H1 (cell line): ENCODE data around the gene OR12D3. TPM values are rescaled to one million over a fixed set of nuclear protein-coding genes. Genes with fewer than 3 reads are reported as not detected.

Experiments used
- ATF2 ChIP-seq: IDR thresholded peaks from 2 replicates; pipeline ENCODE4 v1.6.1; 2012; ENCODE audit warnings: low read length, inconsistent platforms
- BCL11A ChIP-seq, 2 experiments: IDR thresholded peaks; one replicate each; pipeline ENCODE4 v1.6.1; 2011; ENCODE audit warnings: low read depth in 2 of 2, low read length in 2 of 2, mild to moderate bottlenecking in 2 of 2
- CTBP2 ChIP-seq: IDR thresholded peaks from 2 replicates; pipeline ENCODE4 v1.7.0; 2011; ENCODE audit warnings: borderline replicate concordance, mild to moderate bottlenecking, moderate library complexity, mixed read lengths, low read length; ENCODE audit not compliant: insufficient read depth, insufficient read length
- SIX5 ChIP-seq: IDR thresholded peaks from 2 replicates; pipeline ENCODE4 v1.6.1; 2011; ENCODE audit warnings: mild to moderate bottlenecking, low read depth, low read length
- polyA plus RNA-seq, 7 experiments: library from polyadenylated mRNA; depleted of rRNA in 3 of 7; stranded (reverse) in 5 of 7; unstranded in 2 of 7; fragments of >200 nt in 5 of 7; fragments of 200-250 nt in 2 of 7; gene quantifications; 1 replicate in 5 of 7; 2 replicates in 1 of 7; 4 replicates in 1 of 7; pipeline versions ENCODE4 v1.2.1 to v1.2.3, GENCODE V29; 2011 to 2013; ENCODE audit warnings: missing spikeins in 2 of 7, mixed read lengths in 2 of 7
- total RNA-seq: library from RNA; stranded (reverse); fragmentation: NEBNext Ultra II Directional; extraction: Animal tissue kit (Norgen Biotek cat#: 25700); gene quantifications from 2 replicates; pipeline ENCODE4 v1.2.1, GENCODE V29; 2021

The OR12D3 gene
- total and polyA plus RNA-seq, 2 of the 8 experiments (the other 6 are each of a cell fraction or from before 2014, with no cell fraction given) = not detected

- TF ChIP-seq ATF2 (no peak), BCL11A (IDR thresholded peaks at IDR 0.05; ENCODE audit: low read depth in 2 of 2, low read length in 2 of 2) (no peak), SIX5 (no peak), CTBP2 (no peak)
Observed at GRCh38 chr6:29345380-29345779, 29.7 kb downstream of the OR12D3 start (continued).
